KBM-7 (cell line): Measurements from ENCODE around the gene MAPK11.

Experiments
- DNase-seq: peaks from one replicate; pipeline ENCODE4 v3.0.0-alpha.2; 2015
- in situ Hi-C: fragments of 300-500 bp; cut with MboI; formaldehyde crosslinking; loops from 2 replicates; pipeline ENCODE4 v1.14.3; 2020; ENCODE audit warnings: low sequenced_read_pairs, low pct_unique_long_range_greater_than_20kb, mixed read lengths

Gene MAPK11

GRCh38 chr22:50267591-50268390, 2.4 kb downstream of the MAPK11 start:
- in situ Hi-C loops = no loop called here
- no peak for DNase-seq

- in situ Hi-C loops = no loop called here
- no peak for DNase-seq
These were observed 3.2 kb downstream of the MAPK11 start for GRCh38 chr22:50266994-50267393.

- no peak for DNase-seq
- in situ Hi-C loops = no loop called here
These were observed 5.1 kb downstream of the MAPK11 start for GRCh38 chr22:50264946-50265669.

- no peak for DNase-seq
These were observed 6.0 kb downstream of the MAPK11 start for GRCh38 chr22:50264104-50264745.

GRCh38 chr22:50262973-50263617, 7.1 kb downstream of the MAPK11 start:
- in situ Hi-C loops = no loop called here
- no peak for DNase-seq

More at GRCh38 chr22:50264104-50264745, 6.0 kb downstream of the MAPK11 start:
- in situ Hi-C loops = no loop called here

GRCh38 chr22:50262460-50262911, 7.7 kb downstream of the MAPK11 start:
- DNase-seq = no peak
- in situ Hi-C loops = no loop called here

GRCh38 chr22:50261615-50262459, 8.3 kb downstream of the MAPK11 start, which contains the start of gene MAPK12:
MAPK12 (minus strand) TSS chr22:50261683; CDS start chr22:50261509, 174 bp downstream.
- DNase-seq = no peak
- in situ Hi-C loops = no loop called here

GRCh38 chr22:50260801-50261614, 9.2 kb downstream of the MAPK11 start:
- DNase-seq = no peak
- in situ Hi-C loops = no loop called here

GRCh38 chr22:50260434-50260800, 9.8 kb downstream of the MAPK11 start:
- DNase-seq = no peak
- in situ Hi-C loops = no loop called here

GRCh38 chr22:50259302-50259701, 10.9 kb downstream of the MAPK11 start:
- in situ Hi-C loops = no loop called here

GRCh38 chr22:50258361-50259292, 11.6 kb downstream of the MAPK11 start:
- in situ Hi-C loops = no loop called here
- DNase-seq = no peak

More at GRCh38 chr22:50259302-50259701, 10.9 kb downstream of the MAPK11 start:
- no peak for DNase-seq

GRCh38 chr22:50257451-50258360, 12.5 kb downstream of the MAPK11 start:
- in situ Hi-C loops = no loop called here

GRCh38 chr22:50257041-50257440, 13.1 kb downstream of the MAPK11 start:
- in situ Hi-C loops = no loop called here
- no peak for DNase-seq

More at GRCh38 chr22:50257451-50258360, 12.5 kb downstream of the MAPK11 start:
- no peak for DNase-seq

- in situ Hi-C loops = no loop called here
- no peak for DNase-seq
These were observed 13.8 kb downstream of the MAPK11 start for GRCh38 chr22:50256258-50256862.

GRCh38 chr22:50255607-50256006, 14.6 kb downstream of the MAPK11 start:
- no peak for DNase-seq
- in situ Hi-C loops = no loop called here
